ENCODE measurements around the gene GCAT. TPM values are rescaled to one million over a fixed set of nuclear protein-coding genes. Genes with fewer than 3 reads are reported as not detected.

The GCAT gene
- total and polyA plus RNA-seq, 2 of the 13 experiments (the other 11 are each of a cell fraction or from before 2014, with no cell fraction given), result 28.0 to 50.3 TPM

DNA sequence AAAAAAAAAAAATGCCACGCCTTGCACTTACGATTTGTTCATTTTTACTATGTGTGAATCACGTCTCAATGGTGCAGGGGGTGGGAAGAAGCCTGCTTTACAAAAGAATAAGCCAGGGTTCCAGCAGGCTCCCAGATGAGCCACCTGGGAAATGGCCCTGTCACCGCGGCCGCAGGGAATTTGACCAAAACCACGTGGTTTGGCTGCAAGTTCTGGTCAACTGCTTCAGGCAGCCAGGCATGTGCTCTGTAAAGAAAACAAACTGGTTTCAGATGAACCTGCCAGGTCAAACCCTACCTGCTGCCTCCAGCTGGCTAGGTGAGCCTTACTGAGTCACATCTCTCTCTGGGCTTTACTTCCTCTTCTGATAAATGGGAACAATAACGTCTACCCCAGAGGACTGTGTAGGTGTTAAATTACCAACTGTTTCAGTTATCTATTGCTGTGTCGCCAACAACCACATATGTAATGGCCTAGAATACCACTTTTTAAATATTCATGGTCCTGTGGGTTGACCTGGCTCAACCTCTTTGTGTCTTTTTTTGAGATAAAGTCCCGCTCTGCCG, 30.5 kb upstream of the GCAT start (continued):
- TF ChIP-seq, protein P1, sequence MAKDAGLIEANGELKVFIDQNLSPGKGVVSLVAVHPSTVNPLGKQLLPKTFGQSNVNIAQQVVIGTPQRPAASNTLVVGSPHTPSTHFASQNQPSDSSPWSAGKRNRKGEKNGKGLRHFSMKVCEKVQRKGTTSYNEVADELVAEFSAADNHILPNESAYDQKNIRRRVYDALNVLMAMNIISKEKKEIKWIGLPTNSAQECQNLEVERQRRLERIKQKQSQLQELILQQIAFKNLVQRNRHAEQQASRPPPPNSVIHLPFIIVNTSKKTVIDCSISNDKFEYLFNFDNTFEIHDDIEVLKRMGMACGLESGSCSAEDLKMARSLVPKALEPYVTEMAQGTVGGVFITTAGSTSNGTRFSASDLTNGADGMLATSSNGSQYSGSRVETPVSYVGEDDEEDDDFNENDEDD (CRISPR knock-in tag; IDR thresholded peaks at IDR 0.05; ENCODE audit: borderline replicate concordance), result peak; percentile 45; the same call in 1 of the 2 replicates
- TF ChIP-seq ISX (CRISPR knock-in tag; conservative IDR thresholded peaks at IDR 0.05), result 0 out of 2 replicates have a peak, but pooled peaks have one; percentile 33
- no peak for TF ChIP-seq CAMTA2 (CRISPR knock-in tag; IDR thresholded peaks at IDR 0.05; ENCODE audit: borderline replicate concordance)
- TF ChIP-seq, protein P2, sequence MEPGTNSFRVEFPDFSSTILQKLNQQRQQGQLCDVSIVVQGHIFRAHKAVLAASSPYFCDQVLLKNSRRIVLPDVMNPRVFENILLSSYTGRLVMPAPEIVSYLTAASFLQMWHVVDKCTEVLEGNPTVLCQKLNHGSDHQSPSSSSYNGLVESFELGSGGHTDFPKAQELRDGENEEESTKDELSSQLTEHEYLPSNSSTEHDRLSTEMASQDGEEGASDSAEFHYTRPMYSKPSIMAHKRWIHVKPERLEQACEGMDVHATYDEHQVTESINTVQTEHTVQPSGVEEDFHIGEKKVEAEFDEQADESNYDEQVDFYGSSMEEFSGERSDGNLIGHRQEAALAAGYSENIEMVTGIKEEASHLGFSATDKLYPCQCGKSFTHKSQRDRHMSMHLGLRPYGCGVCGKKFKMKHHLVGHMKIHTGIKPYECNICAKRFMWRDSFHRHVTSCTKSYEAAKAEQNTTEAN (CRISPR knock-in tag; conservative IDR thresholded peaks at IDR 0.05), result 0 out of 2 replicates have a peak, but pooled peaks have one; percentile 33
- peak; percentile 70; the same call in 1 of the 2 replicates for TF ChIP-seq MXD4 (CRISPR knock-in tag; IDR thresholded peaks at IDR 0.05)
- 0 out of 2 replicates have a peak, but pooled peaks have one; percentile 22 for TF ChIP-seq ERF (CRISPR knock-in tag; IDR thresholded peaks at IDR 0.05)
- TF ChIP-seq SAP130 (CRISPR knock-in tag; IDR thresholded peaks at IDR 0.05; ENCODE audit: low read depth), result peak; percentile 66; the same call in 1 of the 2 replicates
- TF ChIP-seq, protein P3, sequence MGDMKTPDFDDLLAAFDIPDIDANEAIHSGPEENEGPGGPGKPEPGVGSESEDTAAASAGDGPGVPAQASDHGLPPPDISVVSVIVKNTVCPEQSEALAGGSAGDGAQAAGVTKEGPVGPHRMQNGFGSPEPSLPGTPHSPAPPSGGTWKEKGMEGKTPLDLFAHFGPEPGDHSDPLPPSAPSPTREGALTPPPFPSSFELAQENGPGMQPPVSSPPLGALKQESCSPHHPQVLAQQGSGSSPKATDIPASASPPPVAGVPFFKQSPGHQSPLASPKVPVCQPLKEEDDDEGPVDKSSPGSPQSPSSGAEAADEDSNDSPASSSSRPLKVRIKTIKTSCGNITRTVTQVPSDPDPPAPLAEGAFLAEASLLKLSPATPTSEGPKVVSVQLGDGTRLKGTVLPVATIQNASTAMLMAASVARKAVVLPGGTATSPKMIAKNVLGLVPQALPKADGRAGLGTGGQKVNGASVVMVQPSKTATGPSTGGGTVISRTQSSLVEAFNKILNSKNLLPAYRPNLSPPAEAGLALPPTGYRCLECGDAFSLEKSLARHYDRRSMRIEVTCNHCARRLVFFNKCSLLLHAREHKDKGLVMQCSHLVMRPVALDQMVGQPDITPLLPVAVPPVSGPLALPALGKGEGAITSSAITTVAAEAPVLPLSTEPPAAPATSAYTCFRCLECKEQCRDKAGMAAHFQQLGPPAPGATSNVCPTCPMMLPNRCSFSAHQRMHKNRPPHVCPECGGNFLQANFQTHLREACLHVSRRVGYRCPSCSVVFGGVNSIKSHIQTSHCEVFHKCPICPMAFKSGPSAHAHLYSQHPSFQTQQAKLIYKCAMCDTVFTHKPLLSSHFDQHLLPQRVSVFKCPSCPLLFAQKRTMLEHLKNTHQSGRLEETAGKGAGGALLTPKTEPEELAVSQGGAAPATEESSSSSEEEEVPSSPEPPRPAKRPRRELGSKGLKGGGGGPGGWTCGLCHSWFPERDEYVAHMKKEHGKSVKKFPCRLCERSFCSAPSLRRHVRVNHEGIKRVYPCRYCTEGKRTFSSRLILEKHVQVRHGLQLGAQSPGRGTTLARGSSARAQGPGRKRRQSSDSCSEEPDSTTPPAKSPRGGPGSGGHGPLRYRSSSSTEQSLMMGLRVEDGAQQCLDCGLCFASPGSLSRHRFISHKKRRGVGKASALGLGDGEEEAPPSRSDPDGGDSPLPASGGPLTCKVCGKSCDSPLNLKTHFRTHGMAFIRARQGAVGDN (CRISPR knock-in tag; IDR thresholded peaks at IDR 0.05), result peak; percentile 78
- no peak for TF ChIP-seq SRY (CRISPR knock-in tag; IDR thresholded peaks at IDR 0.05)
- peak; percentile 69; the same call in 1 of the 2 replicates for TF ChIP-seq KDM1A (CRISPR knock-in tag; IDR thresholded peaks at IDR 0.05)
- no peak for TF ChIP-seq MTA1 (CRISPR knock-in tag; IDR thresholded peaks at IDR 0.05; ENCODE audit: borderline replicate concordance)
- TF ChIP-seq ZNF614 (CRISPR knock-in tag; IDR thresholded peaks at IDR 0.05; ENCODE audit: borderline replicate concordance), result no peak
- no peak for TF ChIP-seq SALL2 (CRISPR knock-in tag; IDR thresholded peaks at IDR 0.05)
- peak; percentile 96 for TF ChIP-seq ZNF329 (CRISPR knock-in tag; IDR thresholded peaks at IDR 0.05; ENCODE audit: low read depth)
- TF ChIP-seq, protein P4, sequence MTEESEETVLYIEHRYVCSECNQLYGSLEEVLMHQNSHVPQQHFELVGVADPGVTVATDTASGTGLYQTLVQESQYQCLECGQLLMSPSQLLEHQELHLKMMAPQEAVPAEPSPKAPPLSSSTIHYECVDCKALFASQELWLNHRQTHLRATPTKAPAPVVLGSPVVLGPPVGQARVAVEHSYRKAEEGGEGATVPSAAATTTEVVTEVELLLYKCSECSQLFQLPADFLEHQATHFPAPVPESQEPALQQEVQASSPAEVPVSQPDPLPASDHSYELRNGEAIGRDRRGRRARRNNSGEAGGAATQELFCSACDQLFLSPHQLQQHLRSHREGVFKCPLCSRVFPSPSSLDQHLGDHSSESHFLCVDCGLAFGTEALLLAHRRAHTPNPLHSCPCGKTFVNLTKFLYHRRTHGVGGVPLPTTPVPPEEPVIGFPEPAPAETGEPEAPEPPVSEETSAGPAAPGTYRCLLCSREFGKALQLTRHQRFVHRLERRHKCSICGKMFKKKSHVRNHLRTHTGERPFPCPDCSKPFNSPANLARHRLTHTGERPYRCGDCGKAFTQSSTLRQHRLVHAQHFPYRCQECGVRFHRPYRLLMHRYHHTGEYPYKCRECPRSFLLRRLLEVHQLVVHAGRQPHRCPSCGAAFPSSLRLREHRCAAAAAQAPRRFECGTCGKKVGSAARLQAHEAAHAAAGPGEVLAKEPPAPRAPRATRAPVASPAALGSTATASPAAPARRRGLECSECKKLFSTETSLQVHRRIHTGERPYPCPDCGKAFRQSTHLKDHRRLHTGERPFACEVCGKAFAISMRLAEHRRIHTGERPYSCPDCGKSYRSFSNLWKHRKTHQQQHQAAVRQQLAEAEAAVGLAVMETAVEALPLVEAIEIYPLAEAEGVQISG (CRISPR knock-in tag; IDR thresholded peaks at IDR 0.05), result peak; percentile 19; the same call in 1 of the 2 replicates
- TF ChIP-seq ZEB1 (IDR thresholded peaks at IDR 0.05; ENCODE audit: insufficient replicate concordance, low read depth), result peak; percentile 72
- no peak for TF ChIP-seq ZFP36L1 (CRISPR knock-in tag; IDR thresholded peaks at IDR 0.05)
- peak; percentile 40; the same call in 1 of the 2 replicates for TF ChIP-seq POLR2G (IDR thresholded peaks at IDR 0.05; ENCODE audit: low read depth, low read length)
